ENCODE measurements around the gene EML6. TPM values are rescaled to one million over a fixed set of nuclear protein-coding genes. Genes with fewer than 3 reads are reported as not detected.

EML6 gene
- total and polyA plus RNA-seq, 10 of the 15 experiments (the other 5 are each of a cell fraction or from before 2014, with no cell fraction given) = 0.09 to 0.67 (median 0.21) TPM

GRCh38 chr2:55011831-55012671 lies 288.6 kb downstream of the EML6 start:
- no peaks in the 10 kb centered on the region for H3K36me3 ChIP-seq (ENCODE audit: control insufficient read depth in 2 of 2, insufficient read depth in 2 of 2, low read length in 1 of 2)
- in situ Hi-C loops (cut with MboI) = no loop called here
- WGBS (ENCODE audit: insufficient coverage, insufficient replicate concordance, low lambda C conversion rate, missing lambda C conversion rate) = 63% methylated on average over 6 of the region's 6 CpGs
- no peak overlapping the region for H3K4me3 ChIP-seq
- no peaks in the 10 kb centered on the region for H4K20me1 ChIP-seq (ENCODE audit: control insufficient read depth, insufficient read depth)
- DNase-seq (ENCODE audit: low read depth, low spot score) = no peak
- TF ChIP-seq ZNF207 (IDR thresholded peaks at IDR 0.05; ENCODE audit: borderline replicate concordance) = no peak
- no peak for TF ChIP-seq STAT1 (conservative IDR thresholded peaks at IDR 0.05)
- TF ChIP-seq SPI1 (IDR thresholded peaks at IDR 0.05; ENCODE audit: borderline replicate concordance, insufficient read depth, low read depth, low read length) = no peak
- TF ChIP-seq NKRF (conservative IDR thresholded peaks at IDR 0.05) = no peak
- TF ChIP-seq BACH1 (IDR thresholded peaks at IDR 0.05; ENCODE audit: borderline replicate concordance) = no peak
- no peak for TF ChIP-seq BMI1 (IDR thresholded peaks at IDR 0.05; ENCODE audit: borderline replicate concordance)
- no peak for TF ChIP-seq SREBF2 (IDR thresholded peaks at IDR 0.05; ENCODE audit: low read length)
- TF ChIP-seq KAT2A (conservative IDR thresholded peaks at IDR 0.05; ENCODE audit: control insufficient read depth, low read depth, low read length) = no peak
- TF ChIP-seq NR2C2 (IDR thresholded peaks at IDR 0.05; ENCODE audit: borderline replicate concordance, control insufficient read depth, insufficient read length, low read depth) = no peak
- no peak for TF ChIP-seq GATAD2B (conservative IDR thresholded peaks at IDR 0.05; ENCODE audit: low read depth)
- no peak for TF ChIP-seq ESRRA (IDR thresholded peaks at IDR 0.05; ENCODE audit: low read length)
- no peak for FAIRE-seq
- peaks cover 15% of the 10 kb centered on the region; the same call in 1 of the 2 replicates for H3K4me1 ChIP-seq (ENCODE audit: control insufficient read depth, insufficient read depth, low read length)
- ChIA-PET POLR2A (interaction anchor here (0.5 to 1.8 kb wide), 7 partner anchors 12 to 380 kb away, joined by 3 to 5 read pairs (median 3); partner anchors contain the start of gene RTN4), CTCF (interaction anchor here (1.0 to 14.8 kb wide), 13 partner anchors 9 to 250 kb away, joined by 3 to 342 read pairs (median 8); partner anchors contain the start of gene RTN4), RAD21 (ENCODE audit: unreplicated experiment) (interaction anchor here (0.9 to 5.9 kb wide), 15 partner anchors 13 to 419 kb away, joined by 3 to 49 read pairs (median 14); partner anchors contain the start of gene RTN4), SMC1A (ENCODE audit: uncharacterized antibody, unreplicated experiment) (interaction anchor here (1.0 to 12.9 kb wide), 20 partner anchors 10 to 331 kb away, joined by 3 to 260 read pairs (median 10); partner anchors contain the start of gene RTN4)
- H3K9ac ChIP-seq (ENCODE audit: control insufficient read depth, insufficient read depth, low read length) = no peak overlapping the region
- no peaks in the 10 kb centered on the region for H3K27me3 ChIP-seq (replicated peaks in 1 of 2; ENCODE audit: control insufficient read depth in 2 of 2, insufficient read depth in 2 of 2, low read length in 1 of 2)
- no peak for ATAC-seq
- no TSS peak for BruUV-seq (replicated peaks)
- H3K4me2 ChIP-seq (ENCODE audit: control insufficient read depth, insufficient read depth) = no peak overlapping the region; the same call in 1 of the 2 replicates
- H3K27ac ChIP-seq (ENCODE audit: control insufficient read depth, insufficient read depth) = no peak overlapping the region
- no peak overlapping the region for H2AFZ ChIP-seq (ENCODE audit: control insufficient read depth, low read depth, low read length)
- H3K79me2 ChIP-seq (ENCODE audit: control insufficient read depth, insufficient read depth, low read length) = peaks cover 63% of the 10 kb centered on the region
- intact Hi-C loops (cut with micrococcal nuclease; ENCODE audit: unreplicated experiment) = loop anchor here (5.0 kb wide), 1 partner anchor 250 kb away; no protein-coding TSS in a partner anchor
- no peaks in the 10 kb centered on the region; the same call in 1 of the 3 replicates for H3K9me3 ChIP-seq (replicated peaks; ENCODE audit: control insufficient read depth, insufficient read depth, low read length)

All from GM12878 (cell line).